Activated CD8-positive, alpha-beta memory T cell treated with anti-CD3 and anti-CD28 coated beads for 4 hours (primary cell): ENCODE data around the gene RAI1.

Source experiments
- DNase-seq, 2 donors: peaks; one replicate each; pipeline ENCODE4 v3.0.0-alpha.2; 2020; ENCODE audit warnings: low read depth in 2 of 2

RAI1 gene

DNA sequence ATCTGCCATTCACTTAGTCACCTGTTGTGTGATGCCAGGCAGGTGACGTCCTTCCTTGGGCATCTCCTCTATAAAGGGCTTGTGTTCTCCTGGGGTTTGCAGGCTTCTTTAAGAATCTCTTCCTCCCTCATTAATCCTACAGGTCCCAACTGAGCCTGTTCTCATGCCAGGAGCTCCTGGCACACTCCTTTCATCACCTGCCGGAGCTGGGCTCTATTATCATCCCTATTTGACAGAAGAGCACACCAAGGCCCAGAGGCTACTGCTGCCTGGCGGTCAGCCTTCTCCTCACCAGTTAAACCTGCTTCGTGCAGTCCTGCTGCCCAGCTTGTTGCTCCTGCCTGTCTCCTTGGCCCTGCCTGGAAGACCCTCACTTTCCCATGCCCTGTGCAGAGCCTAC, 51.2 kb downstream of the RAI1 start:
- DNase-seq, result no peak

DNA sequence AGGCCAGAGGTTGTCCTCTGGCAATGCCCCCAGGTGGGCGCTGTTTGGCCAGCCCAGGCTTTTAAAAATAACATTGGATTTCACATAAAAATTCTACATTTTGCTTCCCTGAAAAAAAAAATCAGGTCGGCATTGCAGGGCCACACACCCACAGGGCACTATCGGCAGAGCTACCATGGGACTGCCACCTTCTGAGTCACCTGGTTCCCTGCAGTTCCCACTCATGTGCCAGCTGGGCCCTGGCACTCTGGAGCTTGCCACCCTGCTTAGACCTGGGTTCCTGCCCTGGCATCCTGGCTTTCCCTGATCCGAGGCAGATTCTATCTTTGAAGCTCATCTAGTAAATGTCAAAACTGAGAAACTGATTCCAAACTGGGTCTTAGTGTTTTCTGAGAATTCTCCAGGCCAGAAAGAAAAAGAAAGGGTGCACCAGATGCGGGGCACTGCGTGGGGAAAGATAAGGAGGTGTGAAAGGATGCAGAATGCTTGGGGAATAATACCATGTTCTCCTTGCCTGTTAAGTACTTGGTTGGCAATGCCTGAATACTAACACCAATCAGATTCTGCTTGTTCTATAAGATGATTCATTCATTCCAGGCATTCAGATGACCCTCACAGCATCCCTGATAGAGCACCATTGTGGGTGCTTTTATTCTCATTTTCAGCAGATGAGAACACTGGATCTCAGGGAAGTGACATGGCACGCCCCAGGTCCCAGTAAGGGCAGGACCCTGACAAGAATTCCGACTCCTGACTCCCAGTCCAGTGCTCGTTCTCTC, 51.8 kb downstream of the RAI1 start:
- no peak for DNase-seq

- no peak for DNase-seq
These were observed 55.2 kb downstream of the RAI1 start for GRCh38 chr17:17736205-17737183.

GRCh38 chr17:17737961-17738894, 57.0 kb downstream of the RAI1 start:
- DNase-seq, result no peak

GRCh38 chr17:17738901-17739300, 57.6 kb downstream of the RAI1 start:
- DNase-seq, result no peak

- DNase-seq, result no peak
These were observed 58.3 kb downstream of the RAI1 start for GRCh38 chr17:17739388-17740066.

- peak; percentile 42 to 52 for DNase-seq
These were observed 59.5 kb downstream of the RAI1 start for GRCh38 chr17:17740615-17741348.

DNA sequence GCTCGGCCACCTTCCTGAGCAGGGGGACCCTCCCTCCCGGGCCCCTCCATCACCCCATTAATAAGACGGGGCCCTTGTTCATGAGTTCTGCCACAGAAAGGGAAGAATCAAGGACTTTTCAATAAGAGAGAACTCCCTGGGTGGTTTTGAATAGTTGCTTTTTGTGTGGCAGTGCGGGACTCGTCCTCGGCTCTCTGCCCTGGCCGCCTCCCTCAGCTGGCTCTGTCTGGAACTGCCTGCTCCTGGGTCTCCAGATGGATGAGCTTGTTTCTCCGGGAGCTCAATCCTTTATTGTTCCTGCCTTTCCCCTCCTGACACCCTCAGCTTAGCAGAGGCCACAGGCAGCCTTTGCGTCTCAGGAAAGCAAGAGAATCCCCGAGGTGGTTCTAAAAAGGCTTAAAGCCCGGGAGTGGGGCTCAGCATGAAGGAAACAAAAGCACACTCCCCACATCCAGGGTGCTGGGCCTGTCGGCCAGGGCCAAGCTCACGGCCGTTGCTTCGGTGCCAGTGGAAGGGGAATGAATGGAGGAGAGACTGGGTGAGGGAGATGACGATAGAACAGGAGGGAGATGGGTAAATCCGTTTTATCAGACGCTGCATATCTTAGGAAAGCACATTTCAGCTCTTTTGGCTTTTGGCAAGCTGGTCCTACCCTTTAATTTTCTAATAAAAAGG, 60.2 kb downstream of the RAI1 start:
- DNase-seq, result no peak

GRCh38 chr17:17742133-17742621, 60.9 kb downstream of the RAI1 start:
- DNase-seq, result no peak

GRCh38 chr17:17742688-17743390, 61.6 kb downstream of the RAI1 start:
- no peak for DNase-seq

- no peak for DNase-seq
These were observed 62.3 kb downstream of the RAI1 start for GRCh38 chr17:17743391-17744112.

DNA sequence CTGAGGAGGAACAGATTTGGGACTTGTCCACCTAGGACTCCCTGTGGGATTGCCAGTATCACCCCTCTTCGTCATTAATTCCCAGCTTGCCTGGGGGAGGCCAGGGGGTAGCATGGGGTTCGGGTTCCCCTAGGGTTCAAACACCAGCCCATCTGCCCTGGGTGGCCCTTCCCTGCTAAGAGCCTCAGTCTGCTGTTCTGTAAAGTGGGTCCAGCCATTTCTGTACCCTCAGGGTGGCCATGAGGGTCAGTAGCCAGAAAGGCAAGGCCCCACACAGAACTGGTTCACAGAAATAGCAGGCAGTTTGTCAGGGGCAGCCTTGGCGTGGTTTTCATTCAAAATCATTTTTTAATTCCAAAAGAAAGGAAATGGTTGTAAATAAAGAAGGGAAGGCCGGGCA, 62.9 kb downstream of the RAI1 start:
- no peak for DNase-seq

GRCh38 chr17:17745476-17746455, 64.5 kb downstream of the RAI1 start:
- DNase-seq, result no peak

DNA sequence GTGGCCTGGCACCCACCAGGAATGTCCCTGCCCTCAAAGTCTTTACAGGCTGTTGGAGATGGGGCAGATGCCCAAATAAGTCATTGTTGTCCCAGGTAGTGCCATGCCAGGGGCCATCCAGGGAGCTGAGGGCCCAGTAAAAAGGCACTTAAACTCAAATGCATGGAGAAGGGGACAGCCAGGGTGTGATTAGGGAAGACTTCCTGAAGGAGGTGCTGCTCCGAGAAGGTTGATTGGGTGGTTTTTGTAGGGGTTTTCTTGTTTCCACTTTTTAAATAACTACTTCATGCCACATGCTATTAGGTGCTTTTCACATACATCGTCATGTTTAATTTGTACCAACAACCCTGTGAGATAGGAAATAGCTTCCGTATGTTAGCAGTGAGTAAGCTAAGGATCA, 66.9 kb downstream of the RAI1 start:
- DNase-seq, result no peak

GRCh38 chr17:17748604-17749003, 67.3 kb downstream of the RAI1 start:
- DNase-seq, result no peak

DNA sequence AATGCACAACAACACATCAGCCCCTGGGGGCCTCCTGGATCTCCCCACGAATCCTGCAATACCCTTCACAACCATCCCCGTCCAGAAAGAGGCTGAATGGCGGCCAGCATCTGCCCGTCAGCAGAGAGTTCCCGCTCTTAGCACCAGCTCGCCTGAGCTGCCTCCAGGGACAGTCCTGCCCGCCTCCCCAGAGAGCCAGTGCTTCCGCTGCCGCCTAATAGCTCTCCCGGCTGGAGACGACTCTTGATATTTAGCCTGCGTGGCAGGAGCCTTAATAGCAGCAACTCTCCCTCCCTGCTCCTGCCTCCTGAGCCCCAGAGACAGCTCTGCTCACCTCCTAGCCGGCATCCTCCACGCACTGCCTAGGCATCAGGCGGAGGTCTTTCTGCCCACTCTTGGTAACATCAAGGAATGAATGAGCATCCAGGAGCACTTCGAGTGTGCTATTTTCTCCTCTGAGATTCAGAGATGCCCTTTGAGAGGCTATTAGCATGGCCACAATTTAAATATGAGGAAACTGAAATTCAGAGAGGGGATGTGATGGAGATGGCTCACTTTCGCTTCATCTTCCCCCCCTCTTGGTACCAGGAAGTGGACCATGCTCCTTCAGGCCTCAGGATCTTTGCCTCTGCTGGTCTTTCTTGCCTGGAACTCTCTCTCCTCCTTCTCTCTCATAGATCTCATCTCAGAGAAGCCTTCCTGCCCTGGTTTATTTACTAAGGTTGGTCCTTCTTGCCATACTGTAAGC, 67.9 kb downstream of the RAI1 start:
- DNase-seq, result no peak
